ENCODE data around the gene SYNGR4.

- no peak for TF ChIP-seq POLR2A (IDR thresholded peaks at IDR 0.05)
- TF ChIP-seq CTCF (IDR thresholded peaks at IDR 0.05 in 4 of 5, conservative IDR thresholded peaks at IDR 0.05 in 1 of 5): no peak
These were observed 21.8 kb upstream of the SYNGR4 start for GRCh38 chr19:48342414-48342738.
